BJ (cell line): Measurements from ENCODE around the gene UBLCP1. TPM values are rescaled to one million over a fixed set of nuclear protein-coding genes. Genes with fewer than 3 reads are reported as not detected.

Source experiments
- CTCF ChIA-PET: fragments of 350-600 bp; formaldehyde crosslinking; extraction: SDS; loops from one replicate; lab custom pipeline; 2021; ENCODE audit warnings: antibody characterized with exemption, inconsistent platforms; lab: Yijun Ruan, JAX
- POLR2A ChIA-PET: fragments of 300-600 bp; sonication (Branson Sonifier 250); formaldehyde crosslinking; extraction: SDS; loops from one replicate; lab custom pipeline; 2021; ENCODE audit warnings: antibody characterized with exemption; lab: Charles Lee
- DNase-seq: peaks from one replicate; pipeline ENCODE4 v3.0.0-alpha.2; 2011; ENCODE audit warnings: low read depth
- H3K27me3 ChIP-seq: 2 replicates; pipeline ENCODE4 v1.6.0; 2011; ENCODE audit warnings: low read length; ENCODE audit not compliant: control insufficient read depth, insufficient read depth
- H3K36me3 ChIP-seq: 2 replicates; pipeline ENCODE4 v1.5.1; 2011; ENCODE audit warnings: low read length; ENCODE audit not compliant: control insufficient read depth, insufficient read depth
- H3K4me3 ChIP-seq: 2 replicates; pipeline ENCODE4 v1.5.1; 2011; ENCODE audit warnings: low read depth, mild to moderate bottlenecking, control low read depth, low read length
- polyA plus RNA-seq: library from polyadenylated mRNA; depleted of rRNA; stranded (reverse); fragments of >200 nt; gene quantifications from 2 replicates; pipeline ENCODE4 v1.2.3, GENCODE V29; 2011
- TF ChIP-seq, protein P1 (sequence below): IDR thresholded peaks from 2 replicates; pipeline ENCODE4 v1.5.1; 2011; ENCODE audit warnings: low read depth, mild to moderate bottlenecking, control low read depth, inconsistent platforms, low read length, moderate library complexity; ENCODE audit not compliant: insufficient read depth

The UBLCP1 gene
- polyA plus RNA-seq, 1 experiment: 8.8 TPM

DNA sequence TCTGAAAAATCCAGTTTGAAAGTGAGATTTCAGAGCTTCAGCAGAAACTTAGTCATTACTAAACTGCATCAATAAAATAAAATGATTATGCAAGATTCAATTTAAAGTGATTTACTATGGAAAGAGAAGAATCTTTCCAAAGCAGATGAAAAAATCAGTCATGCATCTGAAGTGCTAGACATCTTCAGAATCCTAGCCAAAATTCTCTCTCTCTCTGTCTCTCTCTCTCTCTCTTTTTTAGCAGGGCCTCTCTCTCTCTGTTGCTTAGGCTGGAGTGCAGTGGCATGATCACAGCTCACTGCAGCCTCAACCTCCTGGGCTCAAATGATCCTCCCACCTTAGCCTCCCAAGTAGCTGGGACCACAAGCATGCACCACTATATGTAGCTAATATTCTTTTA lies 18.2 kb upstream of the UBLCP1 start:
- ChIA-PET POLR2A (no interaction called here), CTCF (interaction anchor here (0.8 to 1.2 kb wide), 2 partner anchors 14 to 89 kb away, joined by 3 to 5 read pairs; no protein-coding TSS in a partner anchor)
- Histone ChIP-seq H3K4me3 (no peak overlapping the region), H3K27me3 (0 out of 2 replicates have a peak, but pooled peaks cover 2% of the 10 kb centered on the region), H3K36me3 (no peaks in the 10 kb centered on the region)
- no peak for DNase-seq
- TF ChIP-seq, protein P1, sequence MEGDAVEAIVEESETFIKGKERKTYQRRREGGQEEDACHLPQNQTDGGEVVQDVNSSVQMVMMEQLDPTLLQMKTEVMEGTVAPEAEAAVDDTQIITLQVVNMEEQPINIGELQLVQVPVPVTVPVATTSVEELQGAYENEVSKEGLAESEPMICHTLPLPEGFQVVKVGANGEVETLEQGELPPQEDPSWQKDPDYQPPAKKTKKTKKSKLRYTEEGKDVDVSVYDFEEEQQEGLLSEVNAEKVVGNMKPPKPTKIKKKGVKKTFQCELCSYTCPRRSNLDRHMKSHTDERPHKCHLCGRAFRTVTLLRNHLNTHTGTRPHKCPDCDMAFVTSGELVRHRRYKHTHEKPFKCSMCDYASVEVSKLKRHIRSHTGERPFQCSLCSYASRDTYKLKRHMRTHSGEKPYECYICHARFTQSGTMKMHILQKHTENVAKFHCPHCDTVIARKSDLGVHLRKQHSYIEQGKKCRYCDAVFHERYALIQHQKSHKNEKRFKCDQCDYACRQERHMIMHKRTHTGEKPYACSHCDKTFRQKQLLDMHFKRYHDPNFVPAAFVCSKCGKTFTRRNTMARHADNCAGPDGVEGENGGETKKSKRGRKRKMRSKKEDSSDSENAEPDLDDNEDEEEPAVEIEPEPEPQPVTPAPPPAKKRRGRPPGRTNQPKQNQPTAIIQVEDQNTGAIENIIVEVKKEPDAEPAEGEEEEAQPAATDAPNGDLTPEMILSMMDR: no peak

DNA sequence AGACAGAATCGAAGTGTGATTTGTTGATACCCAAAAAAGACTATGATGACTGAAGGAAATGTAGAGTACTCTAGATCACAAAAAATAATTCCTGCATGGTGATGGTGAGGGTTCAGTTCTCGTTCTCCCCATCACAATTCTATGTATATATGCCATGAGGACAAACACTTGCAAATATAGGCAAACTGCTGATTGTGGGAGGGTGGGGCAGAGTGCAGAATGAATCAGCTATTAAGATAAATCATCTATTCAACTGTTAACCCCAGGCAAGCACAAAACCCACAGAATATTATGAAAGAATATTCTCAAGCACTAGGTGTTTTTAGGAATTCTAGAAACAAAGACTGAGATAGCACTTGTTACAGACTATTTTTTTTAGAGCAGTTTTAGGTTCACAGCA lies 13.9 kb upstream of the UBLCP1 start:
- CTCF ChIA-PET: no interaction called here
- DNase-seq: no peak
- H3K36me3 ChIP-seq: no peaks in the 10 kb centered on the region

DNA sequence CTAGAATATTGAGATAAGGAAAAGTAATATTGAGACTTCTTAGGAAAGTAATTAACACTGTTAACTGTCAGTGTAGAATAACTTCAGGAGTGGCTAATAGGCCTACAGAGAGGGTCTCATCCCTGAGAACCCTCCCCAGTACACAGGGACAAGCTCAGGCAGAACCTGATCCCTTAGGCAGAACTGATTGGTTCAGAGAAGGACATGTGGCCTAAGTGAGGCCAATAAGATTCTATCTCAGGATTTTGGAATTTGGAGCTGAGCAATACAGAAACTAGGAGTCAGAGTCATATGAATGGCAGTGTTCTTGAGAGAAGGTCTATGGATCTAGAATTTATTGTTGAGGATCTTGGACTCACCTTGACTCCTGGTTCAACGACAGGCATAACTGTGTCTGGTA lies 10.9 kb upstream of the UBLCP1 start:
- CTCF ChIA-PET: interaction anchor here (1.1 kb wide), 1 partner anchor 21 kb away, joined by 3 read pairs; no protein-coding TSS in a partner anchor
- Histone ChIP-seq H3K4me3 (no peak overlapping the region), H3K27me3 (no peaks in the 10 kb centered on the region), H3K36me3 (no peaks in the 10 kb centered on the region)
- TF ChIP-seq, protein P1: no peak
- no peak for DNase-seq
- POLR2A ChIA-PET: no interaction called here

More for the DNA sequence above, 13.9 kb upstream of the UBLCP1 start:
- TF ChIP-seq, protein P1: no peak
- H3K4me3 ChIP-seq: no peak overlapping the region
- POLR2A ChIA-PET: no interaction called here
- 0 out of 2 replicates have a peak, but pooled peaks cover 2% of the 10 kb centered on the region for H3K27me3 ChIP-seq

DNA sequence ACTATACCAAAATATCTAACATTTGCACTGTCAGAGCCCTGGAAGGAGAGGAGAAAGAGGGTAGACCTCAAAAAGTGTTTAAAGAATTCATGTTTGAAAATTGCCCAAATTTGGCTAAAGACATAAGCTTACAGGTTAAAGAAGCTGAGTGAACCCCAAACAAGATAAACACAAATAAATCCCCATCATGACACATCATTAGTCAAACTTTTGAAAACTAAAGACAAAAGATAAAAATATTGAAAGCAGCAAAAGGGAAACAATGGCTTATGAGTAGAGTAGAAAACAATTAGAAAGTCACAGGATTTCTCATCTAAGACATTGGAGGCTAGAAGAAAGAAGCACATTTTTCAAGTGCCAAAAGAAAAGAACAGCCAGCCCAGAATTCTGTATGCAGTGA lies 6.1 kb upstream of the UBLCP1 start:
- POLR2A ChIA-PET: no interaction called here
- TF ChIP-seq, protein P1: no peak
- CTCF ChIA-PET: interaction anchor here (0.6 to 1.4 kb wide), 2 partner anchors 10 to 484 kb away, joined by 4 to 5 read pairs; no protein-coding TSS in a partner anchor
- Histone ChIP-seq H3K36me3 (no peaks in the 10 kb centered on the region), H3K4me3 (no peak overlapping the region), H3K27me3 (no peaks in the 10 kb centered on the region)
- DNase-seq: no peak

DNA sequence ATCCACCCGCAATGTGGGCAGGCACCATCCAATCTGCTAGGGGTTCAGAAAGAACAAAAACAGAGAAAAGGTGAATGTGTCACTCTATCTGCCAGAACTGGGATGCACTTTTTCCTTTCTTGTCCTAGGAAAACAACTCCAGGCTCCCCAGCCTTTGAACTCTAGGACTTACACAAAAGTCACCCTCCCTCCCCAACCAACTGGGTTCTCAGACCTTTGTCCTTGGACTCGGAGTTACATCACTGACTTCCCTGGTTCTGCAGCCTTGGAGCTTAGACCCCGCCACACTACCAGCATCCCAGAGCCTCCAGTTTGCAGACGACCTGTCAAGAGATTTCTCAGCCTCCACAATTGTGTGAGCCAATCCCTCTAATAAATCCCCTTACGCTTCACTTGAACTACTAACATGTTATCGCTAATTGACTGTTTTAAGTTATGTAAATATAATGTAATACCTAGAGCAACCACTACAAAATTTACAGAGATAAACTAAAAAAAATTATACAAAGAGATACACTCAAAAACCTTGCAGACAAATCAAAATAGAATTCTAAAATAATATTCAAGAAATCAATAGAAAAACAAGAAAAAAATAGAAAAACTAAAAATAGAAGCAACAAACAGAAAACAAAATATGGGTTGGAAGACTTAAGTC lies 5.3 kb upstream of the UBLCP1 start:
- Histone ChIP-seq H3K27me3 (no peaks in the 10 kb centered on the region), H3K4me3 (no peak overlapping the region), H3K36me3 (no peaks in the 10 kb centered on the region)
- DNase-seq: no peak
- ChIA-PET CTCF (interaction anchor here (0.6 to 1.4 kb wide), 2 partner anchors 10 to 483 kb away, joined by 4 to 5 read pairs; no protein-coding TSS in a partner anchor), POLR2A (no interaction called here)
- TF ChIP-seq, protein P1: no peak
